Activated naive CD4-positive, alpha-beta T cell treated with anti-CD3 and anti-CD28 coated beads, Interleukin-2, amount 10 ng/mL, durations not matched to agents 7 days and 5 days (primary cell): ENCODE measurements around the gene CACNA1A.

Experiments
- CTCF ChIA-PET: fragments of 350-600 bp; sonication (Branson Sonifier 250); formaldehyde crosslinking; loops from one replicate; lab custom pipeline; 2021; ENCODE audit warnings: antibody characterized with exemption; lab: Charles Lee
- DNase-seq: peaks from one replicate; pipeline ENCODE4 v3.0.0-alpha.2; 2020
- H3K27ac Mint-ChIP-seq: one replicate; pipeline ENCODE4 v1.8.0; 2021; ENCODE audit warnings: mild to moderate bottlenecking, moderate library complexity, mixed read lengths
- H3K27me3 Mint-ChIP-seq: one replicate; pipeline ENCODE4 v1.8.0; 2021; ENCODE audit warnings: mild to moderate bottlenecking, mixed read lengths
- H3K36me3 Mint-ChIP-seq: one replicate; pipeline ENCODE4 v1.8.0; 2021; ENCODE audit warnings: mixed read lengths
- H3K4me1 Mint-ChIP-seq: one replicate; pipeline ENCODE4 v1.8.0; 2021; ENCODE audit warnings: mixed read lengths
- H3K4me3 Mint-ChIP-seq: one replicate; pipeline ENCODE4 v1.8.0; 2021; ENCODE audit warnings: mild to moderate bottlenecking, moderate library complexity, mixed read lengths
- H3K9me3 Mint-ChIP-seq: one replicate; pipeline ENCODE4 v1.8.0; 2021; ENCODE audit warnings: mixed read lengths

The CACNA1A gene

GRCh38 chr19:13313875-13314274 is 192.4 kb downstream of the CACNA1A start:
- H3K4me3 Mint-ChIP-seq = no peak overlapping the region
- CTCF ChIA-PET = no interaction called here
- H3K4me1 Mint-ChIP-seq = no peaks in the 10 kb centered on the region
- no peaks in the 10 kb centered on the region for H3K36me3 Mint-ChIP-seq
- H3K27ac Mint-ChIP-seq = no peak overlapping the region
- H3K9me3 Mint-ChIP-seq = peaks cover 4% of the 10 kb centered on the region
- peaks cover 22% of the 10 kb centered on the region for H3K27me3 Mint-ChIP-seq
- DNase-seq = no peak

GRCh38 chr19:13309864-13310263 is 196.4 kb downstream of the CACNA1A start:
- CTCF ChIA-PET = no interaction called here
- Mint-ChIP-seq H3K4me3 (no peak overlapping the region), H3K27ac (no peak overlapping the region), H3K4me1 (no peaks in the 10 kb centered on the region), H3K9me3 (no peaks in the 10 kb centered on the region), H3K36me3 (no peaks in the 10 kb centered on the region), H3K27me3 (no peaks in the 10 kb centered on the region)
- no peak for DNase-seq

- H3K27ac Mint-ChIP-seq = no peak overlapping the region
- H3K4me3 Mint-ChIP-seq = no peak overlapping the region
- no peaks in the 10 kb centered on the region for H3K36me3 Mint-ChIP-seq
- no peaks in the 10 kb centered on the region for H3K9me3 Mint-ChIP-seq
- no peak for DNase-seq
- CTCF ChIA-PET = no interaction called here
- H3K4me1 Mint-ChIP-seq = peaks cover 3% of the 10 kb centered on the region
- H3K27me3 Mint-ChIP-seq = peaks cover 44% of the 10 kb centered on the region
Measured at GRCh38 chr19:13303381-13304129, 202.7 kb downstream of the CACNA1A start.

- Mint-ChIP-seq H3K4me3 (no peak overlapping the region), H3K27me3 (peaks cover 47% of the 10 kb centered on the region), H3K27ac (no peak overlapping the region), H3K9me3 (no peaks in the 10 kb centered on the region), H3K36me3 (no peaks in the 10 kb centered on the region), H3K4me1 (peaks cover 3% of the 10 kb centered on the region)
- no peak for DNase-seq
- CTCF ChIA-PET = no interaction called here
Measured at GRCh38 chr19:13302526-13303270, 203.6 kb downstream of the CACNA1A start.

GRCh38 chr19:13301627-13302334 is 204.5 kb downstream of the CACNA1A start:
- Mint-ChIP-seq H3K9me3 (no peaks in the 10 kb centered on the region), H3K4me1 (peaks cover 3% of the 10 kb centered on the region), H3K4me3 (no peak overlapping the region), H3K27ac (no peak overlapping the region), H3K36me3 (no peaks in the 10 kb centered on the region), H3K27me3 (peaks cover 56% of the 10 kb centered on the region)
- no peak for DNase-seq
- CTCF ChIA-PET = no interaction called here

- Mint-ChIP-seq H3K4me1 (peaks cover 3% of the 10 kb centered on the region), H3K36me3 (no peaks in the 10 kb centered on the region), H3K9me3 (no peaks in the 10 kb centered on the region), H3K27ac (no peak overlapping the region), H3K27me3 (peaks cover 58% of the 10 kb centered on the region), H3K4me3 (no peak overlapping the region)
- no peak for DNase-seq
- CTCF ChIA-PET = no interaction called here
Measured at GRCh38 chr19:13300421-13301030, 205.8 kb downstream of the CACNA1A start.

- no peaks in the 10 kb centered on the region for H3K9me3 Mint-ChIP-seq
- no peak overlapping the region for H3K4me3 Mint-ChIP-seq
- peaks cover 3% of the 10 kb centered on the region for H3K4me1 Mint-ChIP-seq
- H3K27me3 Mint-ChIP-seq = peaks cover 58% of the 10 kb centered on the region
- H3K27ac Mint-ChIP-seq = no peak overlapping the region
- no peaks in the 10 kb centered on the region for H3K36me3 Mint-ChIP-seq
- CTCF ChIA-PET = no interaction called here
- no peak for DNase-seq
Measured at GRCh38 chr19:13299838-13300237, 206.4 kb downstream of the CACNA1A start.

GRCh38 chr19:13298565-13299481 is 207.5 kb downstream of the CACNA1A start:
- CTCF ChIA-PET = no interaction called here
- no peak for DNase-seq
- no peak overlapping the region for H3K4me3 Mint-ChIP-seq
- H3K36me3 Mint-ChIP-seq = no peaks in the 10 kb centered on the region
- no peaks in the 10 kb centered on the region for H3K9me3 Mint-ChIP-seq
- peaks cover 55% of the 10 kb centered on the region for H3K27me3 Mint-ChIP-seq
- peaks cover 3% of the 10 kb centered on the region for H3K4me1 Mint-ChIP-seq
- no peak overlapping the region for H3K27ac Mint-ChIP-seq

GRCh38 chr19:13297023-13297422 is 209.3 kb downstream of the CACNA1A start:
- no peaks in the 10 kb centered on the region for H3K9me3 Mint-ChIP-seq
- peaks cover 45% of the 10 kb centered on the region for H3K27me3 Mint-ChIP-seq
- peaks cover 3% of the 10 kb centered on the region for H3K4me1 Mint-ChIP-seq
- H3K36me3 Mint-ChIP-seq = no peaks in the 10 kb centered on the region
- no peak overlapping the region for H3K27ac Mint-ChIP-seq
- CTCF ChIA-PET = no interaction called here
- DNase-seq = no peak
- no peak overlapping the region for H3K4me3 Mint-ChIP-seq

GRCh38 chr19:13294812-13295567 is 211.3 kb downstream of the CACNA1A start:
- no peak overlapping the region for H3K4me3 Mint-ChIP-seq
- no peak overlapping the region for H3K27ac Mint-ChIP-seq
- no peaks in the 10 kb centered on the region for H3K36me3 Mint-ChIP-seq
- DNase-seq = no peak
- peaks cover 3% of the 10 kb centered on the region for H3K4me1 Mint-ChIP-seq
- CTCF ChIA-PET = no interaction called here
- H3K9me3 Mint-ChIP-seq = no peaks in the 10 kb centered on the region
- H3K27me3 Mint-ChIP-seq = peaks cover 26% of the 10 kb centered on the region

- Mint-ChIP-seq H3K4me3 (no peak overlapping the region), H3K36me3 (no peaks in the 10 kb centered on the region), H3K9me3 (no peaks in the 10 kb centered on the region), H3K4me1 (no peaks in the 10 kb centered on the region), H3K27ac (no peak overlapping the region), H3K27me3 (peaks cover 7% of the 10 kb centered on the region)
- CTCF ChIA-PET = interaction anchor here (2.6 kb wide), 1 partner anchor 13 kb away, joined by 11 read pairs; no protein-coding TSS in a partner anchor
- no peak for DNase-seq
Measured at GRCh38 chr19:13291913-13292312, 214.4 kb downstream of the CACNA1A start.

- Mint-ChIP-seq H3K4me3 (no peak overlapping the region), H3K27ac (no peak overlapping the region), H3K36me3 (no peaks in the 10 kb centered on the region), H3K27me3 (peaks cover 6% of the 10 kb centered on the region), H3K9me3 (no peaks in the 10 kb centered on the region), H3K4me1 (no peaks in the 10 kb centered on the region)
- no peak for DNase-seq
- CTCF ChIA-PET = interaction anchor here (2.6 kb wide), 1 partner anchor 12 kb away, joined by 11 read pairs; no protein-coding TSS in a partner anchor
Measured at GRCh38 chr19:13290741-13291140, 215.5 kb downstream of the CACNA1A start.

- no peak for DNase-seq
- no peak overlapping the region for H3K4me3 Mint-ChIP-seq
- CTCF ChIA-PET = no interaction called here
- no peaks in the 10 kb centered on the region for H3K4me1 Mint-ChIP-seq
- no peaks in the 10 kb centered on the region for H3K9me3 Mint-ChIP-seq
- peaks cover 10% of the 10 kb centered on the region for H3K27me3 Mint-ChIP-seq
- no peaks in the 10 kb centered on the region for H3K36me3 Mint-ChIP-seq
- no peak overlapping the region for H3K27ac Mint-ChIP-seq
Measured at GRCh38 chr19:13289295-13289694, 217.0 kb downstream of the CACNA1A start.
